NB4 (cell line): ENCODE results near the gene POLR3B.
A peak's percentile ranks its signal among the peaks of the same experiment; 100 is the strongest.

Source experiments
- DNase-seq: peaks from one replicate; pipeline ENCODE4 v3.0.0; 2010; ENCODE audit warnings: low read depth
- H3K4me3 ChIP-seq: one replicate; pipeline ENCODE4 v1.5.1; 2011; ENCODE audit warnings: mild to moderate bottlenecking, low read depth, low read length, moderate library complexity
- CTCF ChIP-seq: IDR thresholded peaks from one replicate; pipeline ENCODE4 v1.5.1; 2012; ENCODE audit warnings: low read depth, low read length
- MAX ChIP-seq: IDR thresholded peaks from 2 replicates; pipeline ENCODE4 v1.6.1; 2011; ENCODE audit warnings: low read depth, low read length
- MYC ChIP-seq: IDR thresholded peaks from 2 replicates; pipeline ENCODE4 v1.6.1; 2011; ENCODE audit warnings: low read depth, low read length
- POLR2A ChIP-seq: IDR thresholded peaks from 2 replicates; pipeline ENCODE4 v1.6.1; 2011; ENCODE audit warnings: mild to moderate bottlenecking; ENCODE audit not compliant: insufficient read length; ENCODE audit errors: extremely low read depth

POLR3B gene

GRCh38 chr12:106487664-106488063, 130.1 kb downstream of the POLR3B start:
- H3K4me3 ChIP-seq = no peak overlapping the region
- DNase-seq = peak; percentile 7
- TF ChIP-seq MAX = no peak
- TF ChIP-seq POLR2A = no peak
- TF ChIP-seq MYC = no peak
- TF ChIP-seq CTCF = no peak

- no peak overlapping the region for H3K4me3 ChIP-seq
- TF ChIP-seq CTCF (no peak), MYC (no peak), MAX (no peak), POLR2A (no peak)
- DNase-seq = no peak
These were observed 131.3 kb downstream of the POLR3B start for GRCh38 chr12:106488884-106489283.

GRCh38 chr12:106490264-106490663, 132.7 kb downstream of the POLR3B start:
- TF ChIP-seq CTCF = no peak
- TF ChIP-seq POLR2A = no peak
- no peak for TF ChIP-seq MYC
- TF ChIP-seq MAX = no peak
- no peak overlapping the region for H3K4me3 ChIP-seq
- DNase-seq = no peak

- DNase-seq = no peak
- TF ChIP-seq CTCF = no peak
- no peak for TF ChIP-seq MAX
- TF ChIP-seq POLR2A = no peak
- no peak for TF ChIP-seq MYC
- H3K4me3 ChIP-seq = no peak overlapping the region
These were observed 135.3 kb downstream of the POLR3B start for GRCh38 chr12:106492857-106493256.

- DNase-seq = no peak
- H3K4me3 ChIP-seq = no peak overlapping the region
- TF ChIP-seq POLR2A = no peak
These were observed 136.0 kb downstream of the POLR3B start for GRCh38 chr12:106493531-106493930.

GRCh38 chr12:106495354-106495965, 137.9 kb downstream of the POLR3B start:
- TF ChIP-seq MAX = no peak
- no peak for TF ChIP-seq CTCF
- no peak for TF ChIP-seq MYC
- no peak for TF ChIP-seq POLR2A
- H3K4me3 ChIP-seq = no peak overlapping the region
- DNase-seq = no peak
